Trophoblast cell (in vitro differentiated cells and primary cell): Measurements from ENCODE around the gene ZNF217.
"Not testable (repeated sequence)": the region's sequence is repeated elsewhere in the genome, so short reads cannot be mapped to it uniquely, and the experiment has no call there.

Experiments used
- DNase-seq, 2 donors: peaks; one replicate each; pipeline ENCODE4 v3.0.0-alpha.2; 2016
- H2AFZ ChIP-seq: 2 replicates; pipeline ENCODE4 v1.6.1; 2013; ENCODE audit warnings: low read length, moderate library complexity, mild to moderate bottlenecking; ENCODE audit not compliant: insufficient read depth, poor library complexity
- H2AK5ac ChIP-seq: 2 replicates; pipeline ENCODE4 v1.6.1; 2013; ENCODE audit warnings: mild to moderate bottlenecking, low read length
- H2BK120ac ChIP-seq: 2 replicates; pipeline ENCODE4 v1.6.1; 2013; ENCODE audit warnings: low read length, mild to moderate bottlenecking, moderate library complexity; ENCODE audit not compliant: insufficient read depth, poor library complexity
- H2BK12ac ChIP-seq: 2 replicates; pipeline ENCODE4 v1.6.1; 2013; ENCODE audit warnings: mild to moderate bottlenecking, low read length, moderate library complexity
- H2BK5ac ChIP-seq: 2 replicates; pipeline ENCODE4 v1.6.1; 2013; ENCODE audit warnings: low read length, low read depth, moderate library complexity, mild to moderate bottlenecking; ENCODE audit not compliant: poor library complexity
- H3K14ac ChIP-seq: 2 replicates; pipeline ENCODE4 v1.6.1; 2013; ENCODE audit warnings: mild to moderate bottlenecking, low read length
- H3K18ac ChIP-seq: 2 replicates; pipeline ENCODE4 v1.6.1; 2013; ENCODE audit warnings: mild to moderate bottlenecking, low read length
- H3K23ac ChIP-seq: 2 replicates; pipeline ENCODE4 v1.6.1; 2013; ENCODE audit warnings: low read length
- H3K27ac ChIP-seq: 2 replicates; pipeline ENCODE4 v1.5.1; 2013; ENCODE audit warnings: low read depth, mild to moderate bottlenecking, inconsistent platforms, low read length, moderate library complexity
- H3K27me3 ChIP-seq: 2 replicates; pipeline ENCODE4 v1.6.1; 2013; ENCODE audit warnings: inconsistent platforms, mild to moderate bottlenecking, low read length, moderate library complexity; ENCODE audit not compliant: insufficient read depth
- H3K36me3 ChIP-seq, 2 experiments: 1 replicate in 1 of 2; 2 replicates in 1 of 2; pipeline ENCODE4 v1.6.1; 2013; ENCODE audit warnings: low read length in 2 of 2, mild to moderate bottlenecking in 2 of 2, moderate library complexity in 1 of 2; ENCODE audit not compliant: insufficient read depth in 2 of 2, control insufficient read depth in 1 of 2
- H3K4ac ChIP-seq: 2 replicates; pipeline ENCODE4 v1.6.1; 2013; ENCODE audit warnings: low read depth, mild to moderate bottlenecking, low read length, moderate library complexity
- H3K4me1 ChIP-seq, 2 experiments: 1 replicate in 1 of 2; 2 replicates in 1 of 2; pipeline ENCODE4 v1.6.1; 2013; ENCODE audit warnings: low read length in 2 of 2, mild to moderate bottlenecking in 2 of 2, moderate library complexity in 1 of 2; ENCODE audit not compliant: insufficient read depth in 2 of 2, control insufficient read depth in 1 of 2
- H3K4me2 ChIP-seq: 2 replicates; pipeline ENCODE4 v1.6.1; 2013; ENCODE audit warnings: inconsistent platforms, mild to moderate bottlenecking, low read length, moderate library complexity
- H3K4me3 ChIP-seq: 2 replicates; pipeline ENCODE4 v1.5.1; 2013; ENCODE audit warnings: mild to moderate bottlenecking, low read depth, low read length, inconsistent platforms
- H3K79me1 ChIP-seq: one replicate; pipeline ENCODE4 v1.6.1; 2013; ENCODE audit warnings: low read length
- H3K79me2 ChIP-seq: 2 replicates; pipeline ENCODE4 v1.6.1; 2013; ENCODE audit warnings: low read length, mild to moderate bottlenecking; ENCODE audit not compliant: control insufficient read depth, insufficient read depth, poor library complexity
- H3K9ac ChIP-seq: 2 replicates; pipeline ENCODE4 v1.6.1; 2013; ENCODE audit warnings: mild to moderate bottlenecking, low read length
- H3K9me3 ChIP-seq: 2 replicates; pipeline ENCODE4 v1.6.1; 2013; ENCODE audit warnings: low read depth, mild to moderate bottlenecking, control low read depth, inconsistent platforms, low read length; ENCODE audit not compliant: insufficient read depth
- H4K12ac ChIP-seq: 2 replicates; pipeline ENCODE4 v1.6.1; 2013; ENCODE audit warnings: low read depth, mild to moderate bottlenecking, low read length, moderate library complexity
- H4K8ac ChIP-seq: 2 replicates; pipeline ENCODE4 v1.6.1; 2013; ENCODE audit warnings: low read depth, mild to moderate bottlenecking, low read length, moderate library complexity
- H4K91ac ChIP-seq: one replicate; pipeline ENCODE4 v1.6.1; 2013; ENCODE audit warnings: low read depth, mild to moderate bottlenecking, low read length, moderate library complexity
- WGBS: extraction: QIAGEN DNeasy Blood & Tissue Kit; methylation state at CpG from one replicate; pipeline ENCODE4 v1.1.7; 2013; ENCODE audit warnings: missing lambda C conversion rate; ENCODE audit not compliant: insufficient read length, insufficient coverage; ENCODE audit errors: extremely low coverage; 5-methylcytosine and 5-hydroxymethylcytosine counted together

ZNF217 gene

GRCh38 chr20:53532654-53533312, 60.9 kb downstream of the ZNF217 start:
- H4K12ac ChIP-seq, H2AFZ ChIP-seq, H2BK5ac ChIP-seq, H3K23ac ChIP-seq, H3K4ac ChIP-seq, H4K8ac ChIP-seq, H3K36me3 ChIP-seq, H4K91ac ChIP-seq, H2BK120ac ChIP-seq, H3K4me1 ChIP-seq, H2BK12ac ChIP-seq, H3K14ac ChIP-seq, H3K4me2 ChIP-seq, H3K9ac ChIP-seq, H3K9me3 ChIP-seq, H3K27me3 ChIP-seq, H3K4me3 ChIP-seq, H2AK5ac ChIP-seq, DNase-seq, H3K27ac ChIP-seq, H3K79me1 ChIP-seq, H3K18ac ChIP-seq, H3K79me2 ChIP-seq: not testable (repeated sequence)
- no CpG with 5 or more reads among the region's 6 CpGs for WGBS

- no peak overlapping the region for H2BK12ac ChIP-seq
- DNase-seq, result no peak
- H3K4ac ChIP-seq, result no peak overlapping the region
- no peaks in the 10 kb centered on the region for H3K9me3 ChIP-seq
- no peak overlapping the region for H4K91ac ChIP-seq
- no peaks in the 10 kb centered on the region for H3K79me1 ChIP-seq
- no peak overlapping the region for H4K8ac ChIP-seq
- H3K79me2 ChIP-seq, result no peaks in the 10 kb centered on the region
- H2BK5ac ChIP-seq, result no peak overlapping the region
- no peak overlapping the region for H3K9ac ChIP-seq
- H2AFZ ChIP-seq, result no peak overlapping the region
- H2BK120ac ChIP-seq, result no peak overlapping the region
- H3K36me3 ChIP-seq, result no peaks in the 10 kb centered on the region
- no peak overlapping the region for H4K12ac ChIP-seq
- no peak overlapping the region for H3K4me2 ChIP-seq
- H3K4me3 ChIP-seq, result no peak overlapping the region
- WGBS, result no CpG with 5 or more reads among the region's 2 CpGs
- H3K23ac ChIP-seq, result no peak overlapping the region
- no peaks in the 10 kb centered on the region for H3K4me1 ChIP-seq
- no peaks in the 10 kb centered on the region for H3K27me3 ChIP-seq
- H3K14ac ChIP-seq, result no peak overlapping the region
- H3K18ac ChIP-seq, result no peak overlapping the region
- no peak overlapping the region for H3K27ac ChIP-seq
- no peak overlapping the region for H2AK5ac ChIP-seq
Observed at GRCh38 chr20:53530440-53530839, 63.2 kb downstream of the ZNF217 start.

DNA sequence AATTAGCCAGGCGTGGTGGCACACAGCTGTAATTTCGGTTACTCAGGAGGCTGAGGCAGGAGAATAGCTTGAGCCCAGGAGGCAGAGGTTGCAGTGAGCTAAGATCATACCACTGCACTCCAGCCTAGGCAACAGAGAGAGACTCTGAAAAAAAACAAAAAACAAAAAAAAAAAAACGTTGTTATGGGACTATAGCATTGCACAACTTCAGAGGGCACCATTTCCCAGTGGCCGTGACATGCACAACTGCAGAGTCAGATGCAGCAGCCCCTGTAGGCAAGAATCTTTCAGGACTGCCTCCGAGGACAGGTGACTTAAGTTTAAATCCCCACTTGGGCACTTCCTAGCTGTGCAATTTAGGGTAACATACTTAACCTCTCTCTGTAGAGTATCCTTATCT, 64.0 kb downstream of the ZNF217 start:
- DNase-seq, result peak in 1 of 2 donors; percentile 36
- no peak overlapping the region for H2BK5ac ChIP-seq
- no peak overlapping the region for H3K18ac ChIP-seq
- no peak overlapping the region for H2AK5ac ChIP-seq
- H2BK12ac ChIP-seq, result no peak overlapping the region
- H3K4me2 ChIP-seq, result no peak overlapping the region
- no CpG with 5 or more reads among the region's 5 CpGs for WGBS
- H3K27me3 ChIP-seq, result no peaks in the 10 kb centered on the region
- no peaks in the 10 kb centered on the region for H3K9me3 ChIP-seq
- H3K23ac ChIP-seq, result no peak overlapping the region
- no peak overlapping the region for H3K14ac ChIP-seq
- no peak overlapping the region for H4K91ac ChIP-seq
- H4K8ac ChIP-seq, result no peak overlapping the region
- H3K4me1 ChIP-seq, result no peaks in the 10 kb centered on the region
- H3K79me1 ChIP-seq, result no peaks in the 10 kb centered on the region
- no peak overlapping the region for H3K4me3 ChIP-seq
- H2AFZ ChIP-seq, result no peak overlapping the region
- H3K36me3 ChIP-seq, result no peaks in the 10 kb centered on the region
- H3K4ac ChIP-seq, result no peak overlapping the region
- H4K12ac ChIP-seq, result no peak overlapping the region
- H3K79me2 ChIP-seq, result no peaks in the 10 kb centered on the region
- H2BK120ac ChIP-seq, result no peak overlapping the region
- H3K27ac ChIP-seq, result no peak overlapping the region
- H3K9ac ChIP-seq, result no peak overlapping the region

DNA sequence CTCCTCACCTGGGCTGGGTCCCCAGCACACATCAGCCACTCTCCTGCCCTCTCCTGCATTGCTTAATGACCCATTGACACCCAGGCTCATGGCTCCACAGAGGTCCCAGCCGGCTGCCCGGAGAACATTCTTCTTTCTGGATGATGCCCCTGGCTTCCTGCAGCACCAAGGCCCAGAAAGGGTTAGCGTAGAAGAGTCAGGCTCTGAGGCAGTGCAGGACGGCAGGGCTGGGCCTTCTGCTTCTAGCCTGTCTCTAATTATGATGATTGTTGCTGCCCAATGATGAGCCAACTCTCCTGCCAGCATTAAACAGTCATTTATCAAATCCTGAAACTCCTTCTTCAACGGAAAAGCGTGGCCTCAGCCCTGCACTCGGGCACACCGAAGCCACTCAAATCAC, 66.4 kb downstream of the ZNF217 start:
- H3K4me2 ChIP-seq, result no peak overlapping the region
- H3K79me1 ChIP-seq, result no peaks in the 10 kb centered on the region
- no peak overlapping the region for H2BK5ac ChIP-seq
- H3K18ac ChIP-seq, result no peak overlapping the region
- no peak overlapping the region for H3K14ac ChIP-seq
- no CpG with 5 or more reads among the region's 8 CpGs for WGBS
- no peak overlapping the region for H4K91ac ChIP-seq
- H3K23ac ChIP-seq, result no peak overlapping the region
- no peak overlapping the region for H4K12ac ChIP-seq
- H3K9ac ChIP-seq, result no peak overlapping the region
- no peak overlapping the region for H3K27ac ChIP-seq
- no peaks in the 10 kb centered on the region for H3K36me3 ChIP-seq
- DNase-seq, result no peak
- no peaks in the 10 kb centered on the region for H3K4me1 ChIP-seq
- no peak overlapping the region for H2BK120ac ChIP-seq
- no peak overlapping the region for H2BK12ac ChIP-seq
- H3K27me3 ChIP-seq, result no peaks in the 10 kb centered on the region
- no peak overlapping the region for H3K4ac ChIP-seq
- H2AK5ac ChIP-seq, result no peak overlapping the region
- no peak overlapping the region for H4K8ac ChIP-seq
- no peak overlapping the region for H3K4me3 ChIP-seq
- no peaks in the 10 kb centered on the region for H3K9me3 ChIP-seq
- H2AFZ ChIP-seq, result no peak overlapping the region
- H3K79me2 ChIP-seq, result no peaks in the 10 kb centered on the region
